Fibroblast of lung (primary cell): ENCODE measurements around the gene SGCA. TPM values are rescaled to one million over a fixed set of nuclear protein-coding genes. Genes with fewer than 3 reads are reported as not detected.
A peak's percentile ranks its signal among the peaks of the same experiment; 100 is the strongest.

Experiments used
- DNase-seq, 2 donors: peaks; one replicate each; pipeline versions ENCODE4 v3.0.0 to v3.0.0-alpha.2; 2010; ENCODE audit warnings: low read depth in 2 of 2
- H2AFZ ChIP-seq: 2 replicates; pipeline ENCODE4 v1.5.1; 2012; ENCODE audit warnings: low read length, control low read depth, inconsistent platforms
- H3K27ac ChIP-seq: 2 replicates; pipeline ENCODE4 v1.5.1; 2011; ENCODE audit warnings: low read length, control low read depth; ENCODE audit not compliant: insufficient read depth
- H3K27me3 ChIP-seq: 2 replicates; pipeline ENCODE4 v1.5.1; 2011; ENCODE audit warnings: mild to moderate bottlenecking, low read length; ENCODE audit not compliant: control insufficient read depth, insufficient read depth
- H3K36me3 ChIP-seq: 2 replicates; pipeline ENCODE4 v1.5.1; 2011; ENCODE audit warnings: low read length; ENCODE audit not compliant: control insufficient read depth, insufficient read depth
- H3K4me1 ChIP-seq: 2 replicates; pipeline ENCODE4 v1.5.1; 2011; ENCODE audit warnings: low read length; ENCODE audit not compliant: control insufficient read depth, insufficient read depth; ENCODE audit errors: extremely low read depth
- H3K4me2 ChIP-seq: 2 replicates; pipeline ENCODE4 v1.5.1; 2011; ENCODE audit warnings: low read length, control low read depth; ENCODE audit not compliant: insufficient read depth; ENCODE audit errors: extremely low read depth
- H3K4me3 ChIP-seq, 4 experiments: fragments of 200-600 bp in 1 of 4; sonication (generic) in 1 of 4; replicated peaks in 1 of 4; 2 replicates each; pipeline ENCODE4 v1.5.1; 2011 to 2016; ENCODE audit warnings: low read length in 4 of 4, low read depth in 3 of 4, mild to moderate bottlenecking in 3 of 4, control low read depth in 2 of 4, inconsistent platforms in 1 of 4, mixed read lengths in 1 of 4; ENCODE audit not compliant: insufficient read depth in 1 of 4; ENCODE audit errors: control extremely low read depth in 1 of 4
- H3K79me2 ChIP-seq: 2 replicates; pipeline ENCODE4 v1.5.1; 2012; ENCODE audit warnings: mild to moderate bottlenecking, low read length, inconsistent platforms; ENCODE audit not compliant: control insufficient read depth, insufficient read depth
- H3K9ac ChIP-seq: 2 replicates; pipeline ENCODE4 v1.5.1; 2011; ENCODE audit warnings: mild to moderate bottlenecking, low read length, control low read depth; ENCODE audit not compliant: insufficient read depth
- H3K9me3 ChIP-seq: 2 replicates; pipeline ENCODE4 v1.5.1; 2012; ENCODE audit warnings: low read depth, low read length; ENCODE audit not compliant: control insufficient read depth, insufficient read depth
- H4K20me1 ChIP-seq: 2 replicates; pipeline ENCODE4 v1.5.1; 2011; ENCODE audit warnings: low read length; ENCODE audit not compliant: control insufficient read depth, insufficient read depth; ENCODE audit errors: extremely low read depth
- EZH2 ChIP-seq: IDR thresholded peaks from 2 replicates; pipeline ENCODE4 v1.5.1; 2012; ENCODE audit warnings: low read length, control low read depth, mild to moderate bottlenecking; ENCODE audit errors: missing control alignments
- polyA plus RNA-seq, 2 donors: library from polyadenylated mRNA; depleted of rRNA in 1 of 2; stranded (reverse) in 1 of 2; unstranded in 1 of 2; fragments of >200 nt; gene quantifications; 2 replicates each; pipeline ENCODE4 v1.2.1, GENCODE V29; 2011 to 2012; ENCODE audit warnings: missing spikeins in 1 of 2
- total RNA-seq: library from RNA; depleted of rRNA; stranded (reverse); fragments of >200 nt; gene quantifications from 2 replicates; pipeline ENCODE4 v1.2.1, GENCODE V29; 2014
- TF ChIP-seq, protein P1 (sequence below), 2 donors: IDR thresholded peaks in 1 of 2; conservative IDR thresholded peaks in 1 of 2; 1 replicate in 1 of 2; 2 replicates in 1 of 2; pipeline ENCODE4 v1.5.1; 2011 to 2012; ENCODE audit warnings: low read length in 2 of 2, control low read depth in 1 of 2, inconsistent platforms in 1 of 2, low read depth in 1 of 2, mild to moderate bottlenecking in 1 of 2

Gene SGCA
- total and polyA plus RNA-seq, 2 donors (not counting 1 experiment from before 2014, with no cell fraction given), result 1.6 to 4.3 TPM

- H3K9ac ChIP-seq, result no peak overlapping the region
- no peak for DNase-seq
Measured at GRCh38 chr17:50122945-50123344, 42.9 kb upstream of the SGCA start.

DNA sequence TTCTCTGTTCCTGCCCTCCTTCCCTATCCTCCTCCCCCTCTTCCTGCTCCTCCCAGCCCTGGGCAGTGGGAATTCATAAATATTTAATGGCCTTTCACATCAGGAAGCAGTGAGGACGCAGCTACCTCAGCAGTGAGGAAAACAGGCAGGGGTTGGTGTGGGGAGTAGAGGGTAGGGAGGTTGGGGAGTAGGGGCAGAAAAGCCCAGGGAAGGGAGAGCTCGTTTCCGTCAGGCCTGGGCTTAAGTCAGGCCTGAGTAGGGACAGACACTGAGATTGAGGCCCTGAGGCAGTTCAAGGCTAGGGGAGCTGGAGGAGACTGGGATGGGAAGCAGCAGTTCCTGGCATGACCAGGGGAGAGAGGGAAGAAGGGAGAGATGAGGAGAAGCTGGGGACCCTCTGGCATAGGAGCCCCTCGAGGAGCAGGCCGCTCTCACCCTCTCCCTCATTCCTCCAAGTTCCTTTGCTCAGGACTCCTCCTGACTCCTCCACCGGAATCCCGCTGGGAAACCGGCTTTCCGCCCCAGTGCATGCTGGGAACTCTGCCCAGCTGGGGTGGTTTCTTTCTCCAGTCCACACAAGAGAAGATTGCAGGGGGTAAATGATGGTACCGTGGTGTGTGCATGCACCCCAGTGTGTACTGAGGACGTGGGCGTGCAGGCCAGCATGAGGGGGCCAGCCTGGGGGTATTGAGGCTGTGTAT, 42.0 kb upstream of the SGCA start:
- Histone ChIP-seq H3K36me3 (no peaks in the 10 kb centered on the region), H4K20me1 (no peaks in the 10 kb centered on the region), H3K27me3 (no peaks in the 10 kb centered on the region), H3K27ac (no peak overlapping the region), H3K4me2 (no peak overlapping the region), H3K79me2 (no peaks in the 10 kb centered on the region), H3K4me1 (no peaks in the 10 kb centered on the region), H2AFZ (peak overlapping the region; percentile 27), H3K9ac (no peak overlapping the region), H3K4me3 (peak overlapping the region in 1 of 4 experiments; percentile 10), H3K9me3 (no peaks in the 10 kb centered on the region)
- DNase-seq, result peak in 1 of 2 donors; percentile 41
- TF ChIP-seq EZH2, result no peak
- TF ChIP-seq, protein P1, sequence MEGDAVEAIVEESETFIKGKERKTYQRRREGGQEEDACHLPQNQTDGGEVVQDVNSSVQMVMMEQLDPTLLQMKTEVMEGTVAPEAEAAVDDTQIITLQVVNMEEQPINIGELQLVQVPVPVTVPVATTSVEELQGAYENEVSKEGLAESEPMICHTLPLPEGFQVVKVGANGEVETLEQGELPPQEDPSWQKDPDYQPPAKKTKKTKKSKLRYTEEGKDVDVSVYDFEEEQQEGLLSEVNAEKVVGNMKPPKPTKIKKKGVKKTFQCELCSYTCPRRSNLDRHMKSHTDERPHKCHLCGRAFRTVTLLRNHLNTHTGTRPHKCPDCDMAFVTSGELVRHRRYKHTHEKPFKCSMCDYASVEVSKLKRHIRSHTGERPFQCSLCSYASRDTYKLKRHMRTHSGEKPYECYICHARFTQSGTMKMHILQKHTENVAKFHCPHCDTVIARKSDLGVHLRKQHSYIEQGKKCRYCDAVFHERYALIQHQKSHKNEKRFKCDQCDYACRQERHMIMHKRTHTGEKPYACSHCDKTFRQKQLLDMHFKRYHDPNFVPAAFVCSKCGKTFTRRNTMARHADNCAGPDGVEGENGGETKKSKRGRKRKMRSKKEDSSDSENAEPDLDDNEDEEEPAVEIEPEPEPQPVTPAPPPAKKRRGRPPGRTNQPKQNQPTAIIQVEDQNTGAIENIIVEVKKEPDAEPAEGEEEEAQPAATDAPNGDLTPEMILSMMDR (conservative IDR thresholded peaks at IDR 0.05 in 1 of 2, IDR thresholded peaks at IDR 0.05 in 1 of 2; ENCODE audit: low read depth in 1 of 2, low read length in 2 of 2), result no peak

More at GRCh38 chr17:50122945-50123344, 42.9 kb upstream of the SGCA start:
- Histone ChIP-seq H3K4me2 (no peak overlapping the region), H3K9me3 (no peaks in the 10 kb centered on the region), H3K27ac (no peak overlapping the region), H3K27me3 (peaks cover 3% of the 10 kb centered on the region), H3K79me2 (no peaks in the 10 kb centered on the region), H2AFZ (no peak overlapping the region), H3K36me3 (no peaks in the 10 kb centered on the region), H4K20me1 (no peaks in the 10 kb centered on the region), H3K4me1 (no peaks in the 10 kb centered on the region), H3K4me3 (no peak overlapping the region)
- TF ChIP-seq EZH2, result no peak
- TF ChIP-seq, protein P1 (conservative IDR thresholded peaks at IDR 0.05 in 1 of 2, IDR thresholded peaks at IDR 0.05 in 1 of 2; ENCODE audit: low read depth in 1 of 2, low read length in 2 of 2), result no peak

- Histone ChIP-seq H3K9me3 (no peaks in the 10 kb centered on the region), H3K4me2 (no peak overlapping the region), H4K20me1 (no peaks in the 10 kb centered on the region), H3K27ac (no peak overlapping the region), H2AFZ (no peak overlapping the region), H3K4me1 (no peaks in the 10 kb centered on the region), H3K9ac (no peak overlapping the region), H3K27me3 (no peaks in the 10 kb centered on the region), H3K4me3 (no peak overlapping the region), H3K36me3 (no peaks in the 10 kb centered on the region), H3K79me2 (no peaks in the 10 kb centered on the region)
- TF ChIP-seq, protein P1 (conservative IDR thresholded peaks at IDR 0.05 in 1 of 2, IDR thresholded peaks at IDR 0.05 in 1 of 2; ENCODE audit: low read depth in 1 of 2, low read length in 2 of 2), result no peak
- TF ChIP-seq EZH2, result no peak
- DNase-seq, result no peak
Measured at GRCh38 chr17:50125420-50125997, 40.3 kb upstream of the SGCA start.
